PC-3 (cell line): ENCODE data around the gene FLT1. TPM values are rescaled to one million over a fixed set of nuclear protein-coding genes. Genes with fewer than 3 reads are reported as not detected.

Source experiments
- ATAC-seq: fragments of 200-7000 bp; cut with Tn5 transposase; 2 replicates; pipeline ENCODE4 v1.9.1; 2020; ENCODE audit warnings: mild to moderate bottlenecking, moderate library complexity
- BruUV-seq: library from RNA; stranded (reverse); fragments of 400-500 nt; replicated peaks from 2 replicates; lab custom pipeline; 2021; lab: Mats Ljungman, UMichigan
- CTCF ChIA-PET: fragments of 300-600 bp; sonication (Branson Sonifier 250); formaldehyde crosslinking; loops from one replicate; lab custom pipeline; 2022; ENCODE audit warnings: antibody characterized with exemption; lab: Charles Lee
- POLR2A ChIA-PET: fragments of 300-600 bp; sonication (Branson Sonifier 250); formaldehyde crosslinking; loops from one replicate; lab custom pipeline; 2022; ENCODE audit warnings: antibody characterized with exemption; ENCODE audit not compliant: unreplicated experiment; lab: Charles Lee
- DNase-seq: peaks from one replicate; pipeline ENCODE4 v3.0.0-alpha.2; 2015
- H2AFZ ChIP-seq: fragments of 300-600 bp; sonication (generic); 2 replicates; pipeline ENCODE4 v1.6.0; 2016; ENCODE audit warnings: antibody characterized with exemption, low read length
- H3F3A ChIP-seq: fragments of 300-600 bp; sonication (generic); one replicate; pipeline ENCODE4 v1.6.0; 2017; ENCODE audit warnings: antibody characterized with exemption, low read length, control low read depth, mild to moderate bottlenecking; ENCODE audit not compliant: unreplicated experiment
- H3K27ac ChIP-seq: fragments of 300-600 bp; sonication (generic); 2 replicates; pipeline ENCODE4 v1.5.1; 2016; ENCODE audit warnings: mild to moderate bottlenecking, low read length
- H3K27me3 ChIP-seq: fragments of 300-600 bp; sonication (generic); 2 replicates; pipeline ENCODE4 v1.6.1; 2016; ENCODE audit warnings: low read length, mixed read lengths
- H3K36me3 ChIP-seq: fragments of 300-600 bp; sonication (generic); 2 replicates; pipeline ENCODE4 v1.6.1; 2016; ENCODE audit warnings: low read depth, mixed run types, low read length, mixed read lengths
- H3K4me1 ChIP-seq: fragments of 300-600 bp; sonication (generic); 2 replicates; pipeline ENCODE4 v1.5.1; 2016; ENCODE audit warnings: low read length; ENCODE audit not compliant: insufficient read depth
- H3K4me2 ChIP-seq: fragments of 300-600 bp; sonication (generic); 2 replicates; pipeline ENCODE4 v1.6.0; 2016; ENCODE audit warnings: low read length
- H3K4me3 ChIP-seq: fragments of 300-600 bp; sonication (generic); 2 replicates; pipeline ENCODE4 v1.5.1; 2016; ENCODE audit warnings: mild to moderate bottlenecking, low read length, mixed read lengths
- H3K79me2 ChIP-seq: fragments of 300-600 bp; sonication (generic); 2 replicates; pipeline ENCODE4 v1.6.1; 2017; ENCODE audit warnings: low read length, mixed read lengths
- H3K9ac ChIP-seq: fragments of 300-600 bp; sonication (generic); 2 replicates; pipeline ENCODE4 v1.6.0; 2016; ENCODE audit warnings: mild to moderate bottlenecking, low read length
- H3K9me2 ChIP-seq: fragments of 300-600 bp; sonication (generic); replicated peaks from 2 replicates; pipeline ENCODE4 v1.6.1; 2016; ENCODE audit warnings: mixed run types, low read length, mixed read lengths
- H3K9me3 ChIP-seq: fragments of 300-600 bp; sonication (generic); 2 replicates; pipeline ENCODE4 v1.6.1; 2016; ENCODE audit warnings: low read length, mixed read lengths
- H4K20me1 ChIP-seq: fragments of 300-600 bp; sonication (generic); 2 replicates; pipeline ENCODE4 v1.6.1; 2016; ENCODE audit warnings: low read length, mixed read lengths
- CTCF ChIP-seq: fragments of 300-600 bp; sonication (generic); conservative IDR thresholded peaks from 2 replicates; pipeline ENCODE4 v1.5.1; 2017; ENCODE audit warnings: antibody characterized with exemption, low read depth, mild to moderate bottlenecking, low read length
- EZH2 ChIP-seq: fragments of 300-600 bp; sonication (generic); IDR thresholded peaks from one replicate; pipeline ENCODE4 v1.6.1; 2017; ENCODE audit warnings: antibody characterized with exemption, mild to moderate bottlenecking, low read length; ENCODE audit not compliant: unreplicated experiment
- EZH2phosphoT487 ChIP-seq: fragments of 300-600 bp; sonication (generic); IDR thresholded peaks from 2 replicates; pipeline ENCODE4 v1.6.1; 2018; ENCODE audit warnings: mild to moderate bottlenecking, antibody characterized with exemption, low read length, borderline replicate concordance
- intact Hi-C: fragments of 100-400 bp; cut with micrococcal nuclease; formaldehyde crosslinking; loops from 2 replicates; pipeline ENCODE4 v1.9.0; 2023
- total RNA-seq: library from RNA; depleted of rRNA; stranded (reverse); fragments of >200 nt; gene quantifications from 2 replicates; pipeline ENCODE4 v1.2.3, GENCODE V29; 2014

FLT1 gene
- total RNA-seq, 1 experiment from 2014 or later, result 1.2 TPM

GRCh38 chr13:28426381-28426780 is 68.5 kb downstream of the FLT1 start:
- DNase-seq, result no peak
- H3K9me3 ChIP-seq, result no peaks in the 10 kb centered on the region
- no peaks in the 10 kb centered on the region for H3K36me3 ChIP-seq
- POLR2A ChIA-PET, result no interaction called here
- H2AFZ ChIP-seq, result no peak overlapping the region
- H3K27me3 ChIP-seq, result peaks cover 95% of the 10 kb centered on the region
- intact Hi-C loops, result no loop called here
- H3K9ac ChIP-seq, result no peak overlapping the region
- H3K4me2 ChIP-seq, result no peak overlapping the region
- no peaks in the 10 kb centered on the region for H3K79me2 ChIP-seq
- ATAC-seq, result no peak
- no peaks in the 10 kb centered on the region for H3K9me2 ChIP-seq
- TF ChIP-seq CTCF (no peak), EZH2phosphoT487 (no peak), EZH2 (no peak)
- CTCF ChIA-PET, result no interaction called here
- H4K20me1 ChIP-seq, result no peaks in the 10 kb centered on the region
- no peaks in the 10 kb centered on the region for H3F3A ChIP-seq
- no peak overlapping the region for H3K4me3 ChIP-seq
- no TSS peak for BruUV-seq
- no peaks in the 10 kb centered on the region for H3K4me1 ChIP-seq
- no peak overlapping the region for H3K27ac ChIP-seq

GRCh38 chr13:28425793-28426192 is 69.1 kb downstream of the FLT1 start:
- Histone ChIP-seq H3K9me2 (no peaks in the 10 kb centered on the region), H3K9me3 (no peaks in the 10 kb centered on the region), H3K36me3 (no peaks in the 10 kb centered on the region), H3F3A (no peaks in the 10 kb centered on the region), H3K9ac (no peak overlapping the region), H3K4me1 (no peaks in the 10 kb centered on the region), H2AFZ (no peak overlapping the region), H3K4me2 (no peak overlapping the region), H3K27me3 (peaks cover 95% of the 10 kb centered on the region), H4K20me1 (no peaks in the 10 kb centered on the region), H3K27ac (no peak overlapping the region), H3K4me3 (no peak overlapping the region), H3K79me2 (no peaks in the 10 kb centered on the region)
- intact Hi-C loops, result no loop called here
- BruUV-seq, result no TSS peak
- no peak for TF ChIP-seq CTCF
- TF ChIP-seq EZH2phosphoT487, result no peak
- TF ChIP-seq EZH2, result no peak
- CTCF ChIA-PET, result no interaction called here
- ATAC-seq (no peak), DNase-seq (no peak)
- POLR2A ChIA-PET, result no interaction called here

- no TSS peak for BruUV-seq
- Histone ChIP-seq H3K9me3 (no peaks in the 10 kb centered on the region), H3K27me3 (peaks cover 95% of the 10 kb centered on the region), H3K4me1 (no peaks in the 10 kb centered on the region), H3K9ac (no peak overlapping the region), H3K79me2 (no peaks in the 10 kb centered on the region), H3K4me2 (no peak overlapping the region), H4K20me1 (no peaks in the 10 kb centered on the region), H3K9me2 (no peaks in the 10 kb centered on the region), H2AFZ (no peak overlapping the region), H3K36me3 (no peaks in the 10 kb centered on the region), H3K4me3 (no peak overlapping the region), H3F3A (no peaks in the 10 kb centered on the region), H3K27ac (no peak overlapping the region)
- TF ChIP-seq EZH2phosphoT487 (no peak), EZH2 (no peak), CTCF (no peak)
- ChIA-PET CTCF (no interaction called here), POLR2A (interaction anchor here (0.7 kb wide), 1 partner anchor 938 kb away, joined by 5 read pairs; no protein-coding TSS in a partner anchor)
- ATAC-seq (no peak), DNase-seq (no peak)
- intact Hi-C loops, result no loop called here
Observed at GRCh38 chr13:28424541-28424940, 70.4 kb downstream of the FLT1 start.
